ENCODE results near the gene LYST.
"Not testable (repeated sequence)": the region's sequence is repeated elsewhere in the genome, so short reads cannot be mapped to it uniquely, and the experiment has no call there.

LYST gene

DNA sequence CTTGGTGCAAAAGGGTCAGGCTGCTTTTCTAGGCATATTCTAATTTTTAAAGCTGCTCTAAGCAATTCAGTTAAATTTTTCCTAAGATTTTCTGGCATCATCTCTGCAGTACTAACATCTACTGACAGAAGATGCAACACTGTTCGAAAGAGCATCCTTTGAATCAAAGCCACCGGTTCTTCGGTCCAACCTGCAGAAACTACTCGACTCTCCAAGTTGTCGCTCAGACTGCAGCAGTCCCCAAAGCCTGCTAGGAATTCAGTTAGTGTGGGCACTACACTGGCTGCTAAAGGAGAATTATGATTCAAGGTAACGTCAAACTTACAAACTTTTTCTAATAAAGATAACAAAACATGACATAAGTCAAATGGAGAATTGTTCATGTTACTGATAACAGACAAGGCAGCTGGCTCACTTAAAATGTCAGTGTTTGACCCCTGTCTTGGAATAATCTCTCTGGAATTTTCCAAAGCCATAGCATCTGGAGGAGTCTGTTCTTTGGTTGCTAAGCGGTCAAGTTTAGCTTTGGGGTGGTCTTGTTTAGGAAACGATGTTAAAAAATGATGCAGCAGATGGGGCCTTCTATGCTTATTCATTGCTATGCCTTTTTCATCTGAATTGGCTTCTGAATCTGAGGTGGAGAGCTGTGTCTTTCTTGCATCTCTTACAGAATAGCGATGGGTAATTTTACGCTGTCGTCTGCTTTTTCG is 56.9 kb downstream of the LYST start:
- DNase-seq, result no peak

DNA sequence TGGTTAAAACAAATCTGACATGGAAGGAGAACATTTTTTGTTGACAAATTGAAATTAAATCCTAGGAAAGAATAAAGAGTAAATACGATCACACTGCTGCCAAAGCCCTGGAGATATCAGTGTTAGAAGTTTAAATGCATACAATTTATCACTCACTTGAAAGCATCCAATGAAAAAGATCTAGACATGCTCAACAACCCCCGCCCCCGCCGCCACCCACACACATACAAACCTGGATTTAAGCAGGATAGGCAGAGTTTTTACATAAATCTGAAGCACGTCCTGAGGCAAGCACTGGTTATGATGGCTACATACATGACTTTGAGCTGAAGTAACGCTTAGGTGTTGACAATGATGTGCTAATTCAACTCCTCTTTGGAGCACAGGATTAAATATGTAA is 58.5 kb downstream of the LYST start:
- DNase-seq, result no peak

DNA sequence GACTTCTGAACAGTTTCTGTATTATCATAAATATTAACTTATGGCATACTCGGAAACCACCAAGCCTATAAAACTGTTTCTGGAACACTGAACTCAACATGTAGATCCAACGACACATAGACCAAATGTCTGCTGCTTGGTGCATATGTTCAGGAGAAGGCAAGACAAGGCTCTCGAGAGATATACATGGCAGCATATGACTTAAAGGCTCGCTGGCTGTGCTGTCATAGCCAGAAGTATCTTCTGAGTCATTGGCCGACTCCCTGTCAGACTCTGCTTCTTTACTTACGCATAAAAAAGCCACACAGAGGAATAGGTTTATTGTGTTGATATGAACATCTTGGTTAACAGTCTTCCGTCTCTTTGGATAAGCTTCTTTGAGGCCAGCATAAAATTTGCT is 60.6 kb downstream of the LYST start:
- DNase-seq, result no peak

DNA sequence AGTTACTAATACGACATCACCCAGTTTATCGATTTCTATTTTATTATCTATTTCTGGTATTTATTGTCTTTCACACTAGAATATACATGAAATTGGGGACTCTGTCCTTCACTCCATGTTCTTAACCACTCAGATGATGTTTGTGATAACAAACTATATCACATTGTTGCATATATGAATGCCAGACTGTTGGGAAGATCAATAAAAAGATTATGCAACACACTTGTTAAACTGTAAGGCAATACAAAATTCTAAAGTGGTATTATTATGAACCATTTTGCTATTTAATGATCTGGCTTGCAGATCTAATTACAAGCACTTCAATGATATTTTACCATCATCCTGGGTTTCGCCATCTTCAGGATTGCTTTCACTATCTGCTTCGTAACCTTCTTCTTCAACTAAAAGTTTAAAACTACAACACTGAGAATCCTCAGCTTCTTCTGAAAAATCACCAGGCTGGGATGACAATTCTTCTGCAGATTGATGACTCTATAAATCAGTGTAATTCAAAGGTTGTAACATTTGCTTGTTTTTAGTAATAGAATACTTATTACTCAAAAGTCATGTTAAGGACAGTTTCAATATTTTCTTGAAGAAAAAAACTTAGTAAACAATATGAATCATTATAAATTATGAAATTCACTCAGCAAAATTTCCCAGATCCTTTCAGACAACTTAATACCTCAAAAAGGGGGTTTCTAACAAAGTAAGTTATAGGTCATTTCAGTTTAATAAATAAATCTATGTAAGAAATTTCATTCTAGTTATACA is 63.9 kb downstream of the LYST start:
- no peak for DNase-seq

DNA sequence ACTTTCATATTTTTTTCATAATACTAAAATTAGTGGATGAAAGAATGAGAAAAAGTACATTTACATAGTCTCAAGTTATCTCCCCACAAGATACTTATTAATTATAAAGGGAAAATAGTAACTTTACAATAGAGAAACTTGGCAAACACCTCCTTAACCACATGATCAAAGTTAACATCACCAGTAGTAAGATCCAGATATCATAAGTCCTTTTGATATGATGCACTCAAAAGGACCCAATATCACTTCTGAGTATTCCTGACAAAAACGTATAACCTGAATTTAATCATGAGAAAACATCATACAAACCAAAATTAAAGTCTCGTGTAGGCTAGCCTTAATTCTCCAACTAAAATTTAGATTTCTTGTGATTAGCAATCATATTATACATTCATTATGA is 67.4 kb downstream of the LYST start:
- DNase-seq, result no peak

DNA sequence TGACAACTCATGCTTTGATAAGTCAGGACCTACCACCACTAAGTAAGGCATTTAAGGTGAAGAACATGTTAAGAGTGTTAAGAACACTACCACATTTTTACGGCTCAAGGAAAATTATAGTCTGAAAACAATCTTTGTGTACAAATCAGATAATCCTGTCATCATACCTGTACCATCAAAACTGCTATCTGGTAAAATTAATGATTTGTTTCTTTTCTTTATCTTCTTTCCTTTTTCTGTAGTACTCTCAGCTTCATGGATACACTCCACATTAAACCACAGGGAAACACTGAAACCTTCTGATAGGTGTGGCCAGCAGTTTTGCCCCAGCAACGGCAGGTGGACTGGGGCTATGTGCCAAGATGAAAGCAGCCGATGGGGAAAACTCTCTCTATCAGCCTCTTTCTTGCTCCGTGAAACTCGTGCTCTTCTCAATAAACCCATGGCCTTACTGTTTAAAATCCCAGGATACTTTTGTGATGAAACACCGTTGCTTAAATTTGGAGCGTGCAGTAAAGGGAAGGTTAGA is 75.1 kb downstream of the LYST start:
- no peak for DNase-seq

DNA sequence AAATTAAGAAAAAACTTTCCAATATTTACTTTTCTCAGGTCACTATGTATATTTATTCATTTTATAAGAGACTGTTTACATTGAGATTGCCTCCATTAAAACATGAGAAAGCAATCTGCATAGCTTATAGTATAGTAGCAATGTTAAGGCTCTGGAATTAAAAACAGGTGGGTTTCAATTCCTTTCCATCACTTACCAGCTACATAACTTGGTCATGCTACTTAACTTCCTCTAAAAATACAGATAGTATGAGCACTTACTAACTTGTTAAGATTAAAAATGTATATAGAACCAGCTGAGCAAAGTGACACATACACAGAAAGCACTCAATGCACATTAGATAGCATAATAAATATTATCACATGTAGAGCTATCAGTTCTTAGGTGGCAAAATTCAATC is 76.6 kb downstream of the LYST start:
- DNase-seq, result no peak

DNA sequence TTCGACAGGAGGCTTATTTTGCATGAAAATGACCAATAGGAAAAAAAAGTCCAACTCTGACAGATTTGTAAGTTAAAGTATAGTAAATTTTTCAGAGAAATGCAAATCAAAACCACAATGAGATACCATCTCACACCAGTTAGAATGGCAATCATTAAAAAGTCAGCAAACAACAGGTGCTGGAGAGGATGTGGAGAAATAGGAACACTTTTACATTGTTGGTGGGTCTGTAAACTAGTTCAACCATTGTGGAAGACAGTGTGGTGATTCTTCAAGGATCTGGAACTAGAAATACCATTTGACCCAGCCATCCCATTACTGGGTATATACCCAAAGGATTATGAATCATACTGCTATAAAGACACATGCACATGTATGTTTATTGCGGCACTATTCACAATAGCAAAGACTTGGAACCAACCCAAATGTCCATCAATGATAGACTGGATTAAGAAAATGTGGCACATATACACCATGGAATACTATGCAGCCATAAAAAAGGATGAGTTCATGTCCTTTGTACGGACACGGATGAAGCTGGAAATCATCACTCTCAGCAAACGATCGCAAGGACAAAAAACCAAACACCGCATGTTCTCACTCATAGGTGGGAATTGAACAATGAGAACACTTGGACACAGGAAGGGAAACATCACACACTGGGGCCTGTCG is 80.3 kb downstream of the LYST start:
- not testable (repeated sequence) for DNase-seq

DNA sequence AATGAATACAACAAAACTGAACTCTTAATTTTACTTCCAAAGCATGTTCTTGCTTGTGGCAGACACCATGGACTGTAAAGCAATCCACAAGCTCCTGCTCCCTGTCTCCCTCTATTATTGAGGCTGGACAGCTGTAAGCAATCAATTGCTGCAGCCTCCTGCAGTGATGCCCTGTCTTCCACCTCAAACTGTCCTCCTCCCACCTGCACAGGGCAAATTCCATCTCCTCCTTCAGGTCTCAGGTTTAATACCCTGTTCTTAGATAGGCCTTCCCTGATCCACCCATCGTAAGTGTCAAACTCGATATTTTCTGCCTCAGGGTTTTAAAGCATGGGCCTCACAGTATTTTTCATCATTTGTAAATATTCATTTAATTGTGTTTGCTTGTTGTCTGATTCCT is 81.8 kb downstream of the LYST start:
- DNase-seq, result no peak

DNA sequence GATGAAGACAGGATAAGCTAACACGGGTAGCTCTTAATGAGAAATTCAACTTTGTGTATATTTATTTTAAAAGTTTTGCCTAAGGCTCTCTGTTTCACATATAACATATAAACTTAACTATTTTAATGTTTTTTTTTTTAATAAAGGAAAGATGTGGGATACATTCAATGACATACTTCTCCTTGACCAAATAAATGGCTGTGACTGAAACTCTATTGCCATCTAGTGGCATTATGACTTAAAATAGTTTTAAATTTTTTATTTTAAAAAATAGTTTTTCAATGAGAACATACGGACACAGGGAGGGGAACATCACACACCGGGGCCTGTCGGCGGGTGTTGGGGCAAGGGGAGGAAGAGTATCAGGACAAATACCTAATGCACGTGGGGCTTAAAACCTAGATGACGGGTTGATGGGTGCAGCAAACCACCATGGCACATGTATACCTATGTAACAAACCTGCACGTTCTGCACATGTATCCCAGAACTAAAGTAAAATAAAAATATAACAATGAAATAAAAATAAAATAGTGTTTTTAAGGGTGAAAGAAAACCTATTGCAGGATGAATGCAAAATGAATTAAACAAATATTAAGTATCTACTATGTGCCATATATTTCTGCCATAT is 83.4 kb downstream of the LYST start:
- DNase-seq, result peak; percentile 50

DNA sequence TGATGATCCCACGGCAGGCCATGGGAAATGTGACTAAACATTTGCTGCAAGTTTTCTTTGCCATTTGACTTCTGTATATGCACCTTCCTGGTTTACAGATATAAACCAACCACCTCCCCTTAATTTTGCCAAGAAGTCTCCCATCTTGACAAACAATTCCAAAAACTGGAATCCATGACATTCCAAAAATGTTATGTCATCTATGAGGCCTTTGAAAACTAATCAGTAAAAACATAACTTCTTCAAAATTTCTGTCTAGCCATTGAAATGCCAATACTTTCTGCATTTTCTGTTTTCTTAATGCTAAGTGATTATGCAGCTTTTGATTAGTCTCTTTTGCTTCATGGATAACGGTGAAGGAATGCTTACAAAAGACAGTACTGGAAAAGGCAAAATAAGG is 84.1 kb downstream of the LYST start:
- no peak for DNase-seq

DNA sequence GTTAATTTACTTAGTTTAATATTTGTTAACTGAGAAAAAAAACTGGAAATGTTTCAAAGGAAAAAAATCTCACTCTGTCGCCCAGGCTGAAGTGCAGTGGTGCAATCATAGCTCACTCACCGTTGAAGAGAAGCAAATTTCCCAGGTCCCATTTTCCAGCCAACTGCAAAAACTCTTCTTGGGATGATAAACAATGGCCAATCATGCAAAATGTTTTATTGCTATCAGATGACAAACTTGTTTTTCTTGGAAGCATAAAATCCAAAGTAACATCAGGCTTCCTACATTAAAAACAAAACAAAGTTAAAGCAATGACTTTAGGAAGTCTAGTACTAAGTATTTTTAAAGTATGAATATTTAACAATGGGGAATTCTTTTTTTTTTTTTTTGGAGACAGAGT is 84.9 kb downstream of the LYST start:
- no peak for DNase-seq

DNA sequence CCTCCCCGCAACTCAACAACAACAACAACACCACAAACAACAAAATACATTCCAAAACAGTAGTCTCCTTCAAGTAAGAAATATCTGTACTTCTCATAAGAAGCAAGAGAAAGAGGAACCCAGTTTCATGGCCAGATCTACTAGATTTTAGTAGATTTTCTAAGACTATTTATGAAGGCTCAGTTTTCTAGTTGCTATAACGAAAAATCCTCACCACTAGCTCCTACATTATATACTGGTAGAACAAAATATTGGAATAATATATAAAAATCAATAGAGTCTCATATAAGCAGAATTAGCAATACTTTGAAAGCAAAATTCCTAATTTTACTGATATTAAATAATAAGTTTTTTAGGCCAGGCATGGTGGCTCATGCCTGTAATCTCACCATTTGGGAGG is 86.9 kb downstream of the LYST start:
- no peak for DNase-seq

DNA sequence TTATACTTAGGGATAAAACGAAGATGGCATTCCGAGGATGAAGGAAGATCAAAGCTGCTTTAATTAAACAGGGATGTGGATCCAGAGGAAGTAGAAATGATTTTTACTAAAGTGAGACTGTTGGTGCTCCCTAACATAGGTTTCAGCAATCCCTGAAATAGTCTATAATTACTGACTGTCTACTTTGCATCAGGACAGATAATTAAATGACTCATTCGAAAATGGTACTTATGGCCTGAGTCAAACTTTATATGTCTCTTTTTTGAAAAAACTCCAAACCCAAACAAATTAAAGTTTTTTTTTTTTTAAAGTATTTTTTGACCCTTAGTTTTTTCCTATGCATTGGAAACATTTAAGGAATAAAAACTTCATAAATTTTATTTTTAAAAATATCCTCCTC is 90.3 kb downstream of the LYST start:
- DNase-seq, result no peak

DNA sequence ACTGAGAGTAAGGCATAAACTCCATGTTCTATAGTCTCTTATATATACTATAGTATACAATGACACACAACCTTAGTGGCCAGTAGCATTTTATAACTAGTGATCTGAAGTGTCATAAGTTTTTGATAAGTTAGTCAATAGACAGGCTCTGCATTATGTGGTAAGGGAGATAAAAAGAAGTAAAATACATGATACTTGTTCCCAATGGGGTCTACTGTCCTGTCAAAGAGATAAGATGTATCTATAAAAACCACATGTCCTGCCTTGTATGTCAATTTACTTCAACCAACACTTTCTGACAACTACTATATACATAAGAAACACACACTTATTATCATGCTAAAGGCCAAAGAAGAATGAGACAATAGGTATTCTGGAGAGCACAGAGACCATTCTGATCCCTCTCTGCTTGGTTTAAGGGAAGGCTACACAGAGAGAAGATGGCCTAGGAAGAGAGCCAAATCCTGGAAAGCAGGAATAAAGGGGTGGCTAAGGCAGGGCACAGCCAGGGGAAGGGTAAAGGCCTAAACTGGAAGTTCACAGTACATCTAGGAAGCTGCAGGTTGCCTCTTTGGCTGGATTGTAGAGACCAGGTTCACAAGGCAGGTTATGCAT is 91.4 kb downstream of the LYST start:
- no peak for DNase-seq

DNA sequence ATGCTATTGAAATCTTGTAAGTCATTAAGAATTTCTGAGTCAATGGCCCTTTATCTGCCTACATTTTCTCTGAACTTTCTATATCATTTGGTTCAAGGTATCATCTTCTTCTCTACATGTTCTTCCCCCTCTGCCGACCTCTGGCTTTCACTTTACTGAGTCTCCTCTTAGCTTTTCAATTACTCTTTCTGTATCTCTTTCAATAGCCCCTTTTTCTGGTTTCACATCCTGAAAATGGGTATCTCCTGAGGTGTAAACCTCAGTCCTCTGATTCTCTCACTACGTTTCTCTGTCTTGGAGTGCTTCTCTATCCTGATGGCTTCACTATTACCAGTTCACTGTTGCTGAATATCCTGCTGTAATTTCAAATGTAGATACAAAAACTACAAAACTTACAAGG is 98.9 kb downstream of the LYST start:
- no peak for DNase-seq

DNA sequence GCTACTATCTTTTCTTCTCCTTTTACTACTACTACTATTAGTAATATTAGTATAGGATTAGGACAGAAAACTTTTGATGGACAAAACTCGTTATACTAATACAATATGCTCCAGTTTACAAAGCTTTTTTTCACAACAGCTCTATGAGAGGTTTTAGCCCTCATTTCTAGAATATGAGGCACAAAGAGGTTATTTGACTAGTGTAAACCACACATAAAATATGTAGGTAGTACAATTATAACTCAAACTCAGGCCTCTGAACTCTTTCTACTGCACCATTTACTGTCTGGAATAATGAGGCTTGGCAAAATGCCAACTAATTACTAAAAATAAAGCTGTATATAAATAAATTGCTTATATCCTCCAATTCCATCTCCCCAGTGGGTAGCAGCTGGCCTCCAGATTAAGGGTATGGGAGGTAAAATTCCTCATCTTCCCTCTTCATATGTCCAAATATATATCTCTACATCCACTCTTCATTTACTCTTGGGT is 99.9 kb downstream of the LYST start:
- no peak for DNase-seq

DNA sequence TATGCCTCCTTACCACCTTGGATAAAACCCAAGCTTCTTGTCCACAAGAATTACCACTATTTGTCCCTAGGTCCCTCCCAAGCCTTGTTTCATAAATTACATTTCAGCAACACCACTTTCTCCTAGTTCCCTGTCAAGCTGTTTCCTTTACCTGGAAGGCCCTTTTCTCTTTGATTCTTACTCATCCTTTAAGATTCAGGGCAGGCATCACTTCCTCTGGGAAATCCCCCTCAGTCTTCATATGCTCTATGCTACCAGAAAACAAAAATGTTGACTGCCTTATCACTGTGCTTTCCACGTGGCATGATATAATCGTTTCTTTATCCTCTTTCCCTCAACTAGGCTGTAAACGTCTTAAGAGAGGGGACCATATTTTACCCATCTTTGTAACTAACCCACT is 102.7 kb downstream of the LYST start:
- no peak for DNase-seq

DNA sequence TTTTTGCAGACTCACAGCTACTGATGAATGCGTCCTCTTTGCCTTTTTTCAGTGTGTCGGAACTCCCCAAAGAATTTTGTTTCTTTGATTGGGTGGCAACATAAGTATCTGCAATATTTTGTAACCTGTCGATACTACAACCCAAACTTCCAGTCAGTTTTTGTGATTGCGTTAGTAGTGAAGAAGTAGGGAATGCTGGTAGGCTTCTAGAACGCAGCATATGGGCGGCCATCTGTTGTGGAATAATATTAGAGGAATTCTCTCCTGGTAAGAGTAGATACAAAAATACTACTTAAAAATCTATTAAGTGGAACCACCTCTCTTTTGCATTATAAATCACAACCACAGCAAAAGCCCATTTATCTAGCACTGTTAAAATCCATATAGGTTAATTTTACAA is 107.4 kb downstream of the LYST start:
- no peak for DNase-seq

DNA sequence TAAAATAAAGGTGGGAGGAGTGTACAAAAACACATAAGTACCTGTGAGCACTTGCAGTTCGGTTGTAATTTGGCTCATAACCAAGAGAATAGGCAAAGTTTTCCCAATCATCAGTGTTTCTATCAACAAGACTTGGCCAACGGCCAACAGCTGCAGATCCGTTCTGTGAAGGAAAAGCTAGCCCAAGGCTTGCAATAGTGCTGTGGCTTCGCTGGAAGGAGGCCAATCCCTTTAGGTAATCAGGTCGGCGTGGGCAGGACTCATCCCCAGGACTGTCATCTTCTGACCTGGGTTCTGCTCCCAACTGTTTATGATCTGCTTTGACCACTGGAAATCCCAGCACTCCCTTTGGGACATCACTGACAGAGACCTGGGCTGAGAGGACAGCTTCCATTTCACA is 107.8 kb downstream of the LYST start:
- DNase-seq, result no peak

DNA sequence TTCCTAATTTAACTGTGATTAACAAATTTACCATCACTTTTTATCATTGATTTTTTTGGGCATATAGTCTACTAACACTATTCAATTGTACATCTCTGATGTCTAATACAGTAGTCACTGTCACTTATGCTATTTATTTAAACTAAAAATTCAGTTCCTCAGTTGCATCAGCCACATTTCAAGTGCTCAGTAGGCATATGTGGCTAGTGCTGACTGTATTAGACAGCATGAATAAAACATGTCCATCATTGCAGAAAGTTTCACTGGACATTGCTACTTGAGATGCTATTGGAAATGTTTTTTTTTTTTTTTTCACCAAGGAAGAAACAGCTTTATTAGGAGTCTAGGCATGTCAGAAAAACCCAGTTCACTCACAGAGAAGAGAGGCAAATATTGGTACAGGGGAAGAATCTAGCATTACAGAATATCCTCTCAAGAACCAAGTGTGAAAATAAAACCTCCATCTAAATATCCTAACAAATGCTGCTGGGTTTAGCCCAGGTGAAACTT is 109.1 kb downstream of the LYST start:
- DNase-seq, result no peak

DNA sequence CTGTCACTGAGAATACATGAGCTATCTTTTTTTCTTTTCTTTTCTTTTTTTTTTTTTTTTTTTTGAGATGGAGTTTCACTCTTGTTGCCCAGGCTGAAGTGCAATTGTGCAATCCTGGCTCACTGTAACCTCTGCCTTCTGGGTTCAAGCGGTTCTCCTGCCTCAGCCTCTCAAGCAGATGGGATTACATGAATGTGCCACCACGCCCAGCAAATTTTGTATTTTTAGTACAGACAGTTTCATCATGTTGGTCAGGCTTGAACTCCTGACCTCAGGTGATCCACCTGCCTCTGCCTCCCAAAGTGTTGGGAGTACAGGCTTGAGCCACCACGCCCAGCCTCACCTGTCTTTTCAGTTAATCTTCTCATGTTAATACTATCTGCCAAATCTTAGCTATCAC is 112.5 kb downstream of the LYST start:
- not testable (repeated sequence) for DNase-seq
